Ovary (tissue), 3 donors: ENCODE results near the gene RAB31.
A peak's percentile ranks its signal among the peaks of the same experiment; 100 is the strongest.

Source experiments
- EP300 ChIP-seq: sonication (generic); formaldehyde crosslinking; IDR thresholded peaks from one replicate; pipeline ENCODE4 v1.6.1; 2017; ENCODE audit warnings: antibody characterized with exemption
- POLR2A ChIP-seq: fragments of 450-650 bp; IDR thresholded peaks from one replicate; pipeline ENCODE4 v1.6.1; 2017; ENCODE audit warnings: antibody characterized with exemption, mild to moderate bottlenecking, moderate library complexity
- TF ChIP-seq, protein P1 (sequence below), 3 donors: fragments of 450-650 bp in 2 of 3; fragments of 200-600 bp in 1 of 3; IDR thresholded peaks; one replicate each; pipeline versions ENCODE4 v1.5.1 to v1.8.0; 2016 to 2022; ENCODE audit warnings: antibody characterized with exemption in 3 of 3, mild to moderate bottlenecking in 1 of 3
- donor health status: DM: no; HTN: no; CAD: no.

DNA sequence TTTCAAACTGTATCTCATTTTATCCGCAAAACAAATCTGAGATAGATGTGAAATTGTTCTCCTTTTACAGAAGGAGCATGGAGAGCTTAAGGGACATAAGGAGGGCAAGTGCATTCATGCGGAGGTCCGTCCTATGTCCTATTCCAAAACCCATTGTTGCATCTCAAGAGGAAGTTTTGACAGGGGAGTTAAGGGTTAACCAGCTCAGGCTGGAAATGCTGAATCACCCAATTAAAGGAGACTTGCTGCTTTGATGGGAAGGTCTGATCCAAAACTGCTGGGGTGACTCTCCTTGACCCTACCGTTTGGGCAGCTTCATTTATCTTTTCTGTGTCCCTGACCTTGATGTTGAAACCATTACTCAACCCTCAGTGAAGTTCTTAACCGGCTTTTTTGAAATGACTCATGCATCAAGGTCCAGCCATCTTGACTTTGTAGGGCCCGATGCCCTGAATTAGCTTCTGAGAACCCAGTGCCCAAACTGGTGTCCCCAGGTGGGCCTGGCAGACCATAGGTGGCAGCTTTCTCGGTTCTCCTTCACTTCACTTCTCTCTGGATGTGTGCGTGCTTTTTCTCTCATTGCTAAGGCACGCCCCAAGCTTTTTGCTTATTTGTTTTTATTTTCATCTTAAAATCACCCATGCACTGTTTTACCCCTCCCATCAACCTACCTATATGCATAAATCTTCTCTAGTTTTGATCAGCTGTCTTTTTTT, 161.8 kb downstream of the RAB31 start:
- TF ChIP-seq, protein P1, sequence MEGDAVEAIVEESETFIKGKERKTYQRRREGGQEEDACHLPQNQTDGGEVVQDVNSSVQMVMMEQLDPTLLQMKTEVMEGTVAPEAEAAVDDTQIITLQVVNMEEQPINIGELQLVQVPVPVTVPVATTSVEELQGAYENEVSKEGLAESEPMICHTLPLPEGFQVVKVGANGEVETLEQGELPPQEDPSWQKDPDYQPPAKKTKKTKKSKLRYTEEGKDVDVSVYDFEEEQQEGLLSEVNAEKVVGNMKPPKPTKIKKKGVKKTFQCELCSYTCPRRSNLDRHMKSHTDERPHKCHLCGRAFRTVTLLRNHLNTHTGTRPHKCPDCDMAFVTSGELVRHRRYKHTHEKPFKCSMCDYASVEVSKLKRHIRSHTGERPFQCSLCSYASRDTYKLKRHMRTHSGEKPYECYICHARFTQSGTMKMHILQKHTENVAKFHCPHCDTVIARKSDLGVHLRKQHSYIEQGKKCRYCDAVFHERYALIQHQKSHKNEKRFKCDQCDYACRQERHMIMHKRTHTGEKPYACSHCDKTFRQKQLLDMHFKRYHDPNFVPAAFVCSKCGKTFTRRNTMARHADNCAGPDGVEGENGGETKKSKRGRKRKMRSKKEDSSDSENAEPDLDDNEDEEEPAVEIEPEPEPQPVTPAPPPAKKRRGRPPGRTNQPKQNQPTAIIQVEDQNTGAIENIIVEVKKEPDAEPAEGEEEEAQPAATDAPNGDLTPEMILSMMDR (IDR thresholded peaks at IDR 0.05): no peak
- TF ChIP-seq POLR2A: no peak
- TF ChIP-seq EP300: peak; percentile 33
